ENCODE results near the gene TTC28. TPM values are rescaled to one million over a fixed set of nuclear protein-coding genes. Genes with fewer than 3 reads are reported as not detected.
"Not testable (repeated sequence)": the region's sequence is repeated elsewhere in the genome, so short reads cannot be mapped to it uniquely, and the experiment has no call there.

TTC28 gene
- total RNA-seq, 2 donors from 2014 or later: 29.2 to 74.6 TPM

DNA sequence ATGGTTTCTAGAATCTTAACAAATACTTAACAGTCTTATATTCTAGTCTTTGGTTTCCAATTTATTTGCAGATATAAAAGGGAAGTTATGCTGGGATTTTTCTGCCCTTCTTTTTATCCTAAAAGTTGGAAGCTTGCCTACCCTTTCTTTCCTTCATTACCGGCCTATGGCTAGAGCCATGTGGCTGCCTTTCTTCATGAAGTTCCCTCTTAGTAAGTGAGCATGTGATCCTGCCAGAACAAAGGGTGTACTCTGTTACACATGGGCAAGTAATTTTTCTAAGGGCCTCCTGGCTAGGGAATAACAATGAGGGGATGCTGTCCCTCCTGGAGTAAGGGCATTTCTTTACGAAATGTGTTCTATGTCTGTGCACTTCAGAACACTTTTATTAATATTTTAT is 508.5 kb downstream of the TTC28 start:
- no peak for TF ChIP-seq POLR2A (IDR thresholded peaks at IDR 0.05)
- H3K9me3 ChIP-seq: no peaks in the 10 kb centered on the region
- no peak overlapping the region for H3K27ac ChIP-seq
- no peaks in the 10 kb centered on the region for H3K36me3 ChIP-seq
- intact Hi-C loops (cut with DNase I): no loop called here
- H3K27me3 ChIP-seq (replicated peaks; ENCODE audit: insufficient read depth): no peaks in the 10 kb centered on the region
- no peak overlapping the region for H3K4me3 ChIP-seq
- DNase-seq (ENCODE audit: low spot score): no peak
- WGBS: 74% methylated on average over 2 of the region's 2 CpGs
- no peaks in the 10 kb centered on the region for H3K4me1 ChIP-seq (replicated peaks)

GRCh38 chr22:28169314-28169713 is 510.3 kb downstream of the TTC28 start:
- H3K9me3 ChIP-seq; H3K27ac ChIP-seq; H3K27me3 ChIP-seq (replicated peaks; ENCODE audit: insufficient read depth); intact Hi-C loops (cut with DNase I); H3K4me3 ChIP-seq; DNase-seq (ENCODE audit: low spot score); H3K4me1 ChIP-seq (replicated peaks); H3K36me3 ChIP-seq: not testable (repeated sequence)
- 97% methylated on average over 2 of the region's 2 CpGs for WGBS

DNA sequence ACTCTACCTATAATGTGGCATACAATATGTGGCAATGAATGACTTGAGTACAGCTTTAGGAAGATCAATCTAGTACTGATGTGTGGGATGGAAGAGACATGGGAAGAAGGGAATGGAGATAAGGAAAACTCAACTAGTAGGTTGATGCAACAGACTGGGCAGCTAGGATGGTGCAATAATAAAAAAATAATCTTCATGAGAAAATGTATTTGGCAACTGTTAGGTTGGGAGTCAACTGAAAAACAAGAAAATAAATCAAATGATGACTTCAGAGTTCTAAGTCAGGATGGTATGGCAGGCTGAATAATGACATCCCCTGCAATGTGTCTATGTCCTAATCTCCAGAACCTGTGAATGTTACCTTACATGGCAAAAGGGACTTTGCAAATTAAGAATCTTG is 523.8 kb downstream of the TTC28 start:
- Histone ChIP-seq H3K9me3 (no peaks in the 10 kb centered on the region), H3K4me3 (no peak overlapping the region), H3K27ac (no peak overlapping the region), H3K27me3 (replicated peaks; ENCODE audit: insufficient read depth) (no peaks in the 10 kb centered on the region), H3K36me3 (no peaks in the 10 kb centered on the region), H3K4me1 (replicated peaks) (no peaks in the 10 kb centered on the region)
- intact Hi-C loops (cut with DNase I): no loop called here
- no peak for DNase-seq (ENCODE audit: low spot score)
- TF ChIP-seq CTCF (IDR thresholded peaks at IDR 0.05) (no peak), POLR2AphosphoS5 (IDR thresholded peaks at IDR 0.05) (no peak), POLR2A (IDR thresholded peaks at IDR 0.05) (no peak)

DNA sequence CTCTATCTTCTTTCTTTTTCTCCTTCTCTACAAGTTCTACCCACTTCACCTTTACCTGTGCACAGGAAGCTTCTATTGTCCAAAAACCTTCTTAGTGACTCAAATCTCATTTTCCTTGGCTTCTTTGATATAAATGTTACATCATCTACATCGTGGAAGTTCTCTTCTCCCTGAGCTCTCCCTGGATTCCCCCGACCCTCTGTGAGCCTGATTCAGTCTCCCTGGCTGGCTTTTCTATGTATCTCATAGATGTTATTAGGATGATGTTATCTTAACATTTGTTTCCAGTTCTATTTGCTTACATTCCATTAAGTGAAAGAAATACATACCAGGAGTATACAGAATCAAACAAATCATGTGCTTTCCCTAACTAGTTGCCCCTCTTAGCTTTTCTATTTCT is 524.8 kb downstream of the TTC28 start:
- WGBS: 50% methylated on average over 2 of the region's 2 CpGs
- intact Hi-C loops (cut with DNase I): no loop called here
- no peak for DNase-seq (ENCODE audit: low spot score)
- Histone ChIP-seq H3K4me3 (no peak overlapping the region), H3K27me3 (replicated peaks; ENCODE audit: insufficient read depth) (no peaks in the 10 kb centered on the region), H3K27ac (no peak overlapping the region), H3K4me1 (replicated peaks) (no peaks in the 10 kb centered on the region), H3K36me3 (no peaks in the 10 kb centered on the region), H3K9me3 (no peaks in the 10 kb centered on the region)
- no peak for TF ChIP-seq POLR2A (IDR thresholded peaks at IDR 0.05)
- TF ChIP-seq POLR2AphosphoS5 (IDR thresholded peaks at IDR 0.05): no peak
- no peak for TF ChIP-seq CTCF (IDR thresholded peaks at IDR 0.05)

- TF ChIP-seq CTCF (IDR thresholded peaks at IDR 0.05) (no peak), POLR2AphosphoS5 (IDR thresholded peaks at IDR 0.05) (no peak), POLR2A (IDR thresholded peaks at IDR 0.05) (no peak)
- H3K4me3 ChIP-seq: no peak overlapping the region
- H3K9me3 ChIP-seq: no peaks in the 10 kb centered on the region
- H3K4me1 ChIP-seq (replicated peaks): no peaks in the 10 kb centered on the region
- H3K36me3 ChIP-seq: no peaks in the 10 kb centered on the region
- WGBS: 70% methylated on average over 4 of the region's 4 CpGs
- intact Hi-C loops (cut with DNase I): no loop called here
- H3K27ac ChIP-seq: no peak overlapping the region
- no peaks in the 10 kb centered on the region for H3K27me3 ChIP-seq (replicated peaks; ENCODE audit: insufficient read depth)
- DNase-seq (ENCODE audit: low spot score): no peak
Observed at GRCh38 chr22:28151151-28151816, 528.4 kb downstream of the TTC28 start.

GRCh38 chr22:28148816-28149465 is 530.7 kb downstream of the TTC28 start:
- intact Hi-C loops (cut with DNase I): no loop called here
- 89% methylated on average over 6 of the region's 6 CpGs for WGBS
- H3K4me3 ChIP-seq: no peak overlapping the region
- H3K4me1 ChIP-seq (replicated peaks): no peaks in the 10 kb centered on the region
- DNase-seq (ENCODE audit: low spot score): no peak
- no peak overlapping the region for H3K27ac ChIP-seq
- no peaks in the 10 kb centered on the region for H3K36me3 ChIP-seq
- TF ChIP-seq POLR2A (IDR thresholded peaks at IDR 0.05): no peak
- TF ChIP-seq CTCF (IDR thresholded peaks at IDR 0.05): no peak
- TF ChIP-seq POLR2AphosphoS5 (IDR thresholded peaks at IDR 0.05): no peak
- H3K27me3 ChIP-seq (replicated peaks; ENCODE audit: insufficient read depth): no peaks in the 10 kb centered on the region
- no peaks in the 10 kb centered on the region for H3K9me3 ChIP-seq
